ENCODE measurements around the gene FGFRL1. TPM values are rescaled to one million over a fixed set of nuclear protein-coding genes. Genes with fewer than 3 reads are reported as not detected.
"Not testable (repeated sequence)": the region's sequence is repeated elsewhere in the genome, so short reads cannot be mapped to it uniquely, and the experiment has no call there.

The FGFRL1 gene
- total RNA-seq, 6 experiments from 2014 or later = 27.9 to 60.1 (median 45.7) TPM

DNA sequence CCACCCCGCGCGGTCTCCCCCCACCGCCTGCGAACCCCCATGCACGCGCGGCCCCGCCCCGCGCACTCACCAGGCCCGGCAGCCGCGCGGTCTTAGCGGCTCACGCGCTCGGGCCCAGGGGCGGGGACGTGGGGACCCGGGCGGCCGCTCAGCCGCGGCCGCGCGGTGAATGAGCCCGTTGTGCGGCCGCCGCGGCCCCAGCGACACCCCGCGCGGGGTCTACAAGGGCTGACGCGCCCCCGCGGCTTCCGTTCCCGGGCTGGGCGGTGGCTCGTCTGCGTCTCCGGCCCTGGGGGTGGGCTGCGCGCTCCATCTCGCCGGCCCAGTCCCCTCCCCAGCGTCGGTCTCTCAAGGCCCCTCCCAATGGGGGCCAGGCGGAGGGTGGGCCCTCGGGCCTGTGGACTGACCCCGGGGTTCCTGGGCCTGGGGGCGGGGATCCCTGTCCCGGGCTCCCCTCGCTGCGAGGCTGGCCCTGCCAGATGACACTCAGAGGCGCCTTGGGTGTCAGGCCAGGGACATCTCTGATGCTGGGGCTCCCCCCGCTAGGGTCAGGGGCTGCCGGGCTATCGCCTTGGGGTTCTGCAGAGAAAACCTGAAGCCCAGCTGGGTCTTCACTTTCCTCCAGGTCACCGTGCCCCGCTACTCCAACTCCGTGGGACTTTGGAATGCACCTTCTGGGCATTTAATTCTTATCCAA, 13.9 kb upstream of the FGFRL1 start:
- TF ChIP-seq POLR2A (IDR thresholded peaks at IDR 0.05) = no peak
- TF ChIP-seq, protein P1, sequence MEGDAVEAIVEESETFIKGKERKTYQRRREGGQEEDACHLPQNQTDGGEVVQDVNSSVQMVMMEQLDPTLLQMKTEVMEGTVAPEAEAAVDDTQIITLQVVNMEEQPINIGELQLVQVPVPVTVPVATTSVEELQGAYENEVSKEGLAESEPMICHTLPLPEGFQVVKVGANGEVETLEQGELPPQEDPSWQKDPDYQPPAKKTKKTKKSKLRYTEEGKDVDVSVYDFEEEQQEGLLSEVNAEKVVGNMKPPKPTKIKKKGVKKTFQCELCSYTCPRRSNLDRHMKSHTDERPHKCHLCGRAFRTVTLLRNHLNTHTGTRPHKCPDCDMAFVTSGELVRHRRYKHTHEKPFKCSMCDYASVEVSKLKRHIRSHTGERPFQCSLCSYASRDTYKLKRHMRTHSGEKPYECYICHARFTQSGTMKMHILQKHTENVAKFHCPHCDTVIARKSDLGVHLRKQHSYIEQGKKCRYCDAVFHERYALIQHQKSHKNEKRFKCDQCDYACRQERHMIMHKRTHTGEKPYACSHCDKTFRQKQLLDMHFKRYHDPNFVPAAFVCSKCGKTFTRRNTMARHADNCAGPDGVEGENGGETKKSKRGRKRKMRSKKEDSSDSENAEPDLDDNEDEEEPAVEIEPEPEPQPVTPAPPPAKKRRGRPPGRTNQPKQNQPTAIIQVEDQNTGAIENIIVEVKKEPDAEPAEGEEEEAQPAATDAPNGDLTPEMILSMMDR (IDR thresholded peaks at IDR 0.05) = no peak
- WGBS (ENCODE audit: insufficient coverage, low coverage, low lambda C conversion rate, missing lambda C conversion rate) = 7% methylated on average over 8 of the region's 68 CpGs
- no peak overlapping the region for H3K27ac ChIP-seq
- no peaks in the 10 kb centered on the region for H3K9me3 ChIP-seq
- peak overlapping the region in 2 of 3 donors; percentile 16 to 23 for H3K4me3 ChIP-seq
- H3K36me3 ChIP-seq = no peaks in the 10 kb centered on the region
- peaks cover 0 to 15% (median 3%) of the 10 kb centered on the region in 4 donors for H3K4me1 ChIP-seq
- intact Hi-C loops (cut with DNase I) = no loop called here
- ATAC-seq = no peak
- no peak for DNase-seq
- H3K27me3 ChIP-seq = peaks cover 0 to 5% of the 10 kb centered on the region in 2 donors

DNA sequence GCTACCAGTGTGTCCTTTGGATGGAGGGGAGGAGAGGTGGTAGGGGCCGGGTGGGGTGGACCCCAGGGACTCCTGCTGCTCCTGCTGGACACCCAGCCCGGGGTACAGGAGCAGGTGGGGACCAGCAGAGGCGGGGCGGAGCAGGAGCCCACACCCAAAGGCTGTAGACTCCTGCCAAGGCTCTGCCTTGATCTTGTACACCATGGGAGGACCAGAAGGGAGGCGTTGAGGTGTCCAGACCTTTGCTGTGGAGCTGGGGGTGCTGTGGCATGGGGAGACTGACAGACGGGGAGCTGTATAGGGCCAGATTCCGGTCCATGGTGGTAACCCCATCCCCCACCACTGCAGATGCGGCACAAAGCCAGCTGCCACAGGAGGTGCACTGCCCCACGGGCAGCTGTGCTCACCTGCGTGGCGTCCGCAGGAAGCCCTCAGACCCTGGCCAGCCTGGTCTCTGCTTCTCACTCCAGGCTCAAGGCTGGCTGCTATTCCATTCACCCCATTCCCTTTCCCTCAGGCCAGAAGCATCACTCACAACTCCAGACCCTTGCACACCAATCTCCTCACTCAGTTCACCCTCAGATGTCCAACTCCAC, 13.2 kb upstream of the FGFRL1 start:
- peaks cover 4 to 9% of the 10 kb centered on the region in 2 donors for H3K27me3 ChIP-seq
- H3K36me3 ChIP-seq = no peaks in the 10 kb centered on the region
- no peaks in the 10 kb centered on the region for H3K9me3 ChIP-seq
- TF ChIP-seq POLR2A (IDR thresholded peaks at IDR 0.05) = no peak
- TF ChIP-seq, protein P1 (IDR thresholded peaks at IDR 0.05) = no peak
- no peak for ATAC-seq
- no peak overlapping the region for H3K4me3 ChIP-seq
- 74% methylated on average over 3 of the region's 12 CpGs for WGBS (ENCODE audit: insufficient coverage, low coverage, low lambda C conversion rate, missing lambda C conversion rate)
- H3K27ac ChIP-seq = no peak overlapping the region
- no peak for DNase-seq
- intact Hi-C loops (cut with DNase I) = no loop called here
- H3K4me1 ChIP-seq = peaks cover 0 to 22% (median 3%) of the 10 kb centered on the region in 4 donors

DNA sequence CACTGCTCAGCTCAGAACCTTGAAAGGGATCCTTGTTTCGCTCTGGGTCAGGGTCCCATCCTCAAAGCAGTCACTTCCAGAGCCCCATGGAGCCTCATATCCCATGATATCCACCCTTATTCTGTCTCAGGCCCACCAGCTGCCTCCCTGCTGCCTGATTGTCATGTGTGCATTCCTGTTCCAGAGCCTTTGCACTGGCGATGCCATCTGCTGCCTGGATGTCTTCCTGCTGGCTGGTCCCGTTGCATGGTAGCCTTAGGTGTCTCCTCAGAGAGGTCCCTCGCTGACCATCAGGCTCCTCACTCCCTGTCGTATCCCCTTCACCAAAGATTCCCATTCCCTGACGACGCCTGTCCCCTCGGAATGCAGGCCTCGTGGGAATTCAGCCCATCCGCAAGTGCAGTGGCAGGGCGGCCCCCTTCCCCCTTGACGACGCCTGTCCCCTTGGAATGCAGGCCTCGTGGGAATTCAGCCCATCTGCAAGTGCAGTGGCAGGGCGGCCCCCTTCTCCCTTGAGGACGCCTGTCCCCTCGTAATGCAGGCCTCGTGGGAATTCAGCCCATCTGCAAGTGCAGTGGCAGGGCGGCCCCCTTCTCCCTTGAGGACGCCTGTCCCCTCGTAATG, 12.1 kb upstream of the FGFRL1 start:
- intact Hi-C loops (cut with DNase I); H3K9me3 ChIP-seq; DNase-seq; H3K4me3 ChIP-seq; ATAC-seq; H3K27ac ChIP-seq; H3K36me3 ChIP-seq; H3K27me3 ChIP-seq: not testable (repeated sequence)
- peaks cover 0 to 17% (median 3%) of the 10 kb centered on the region in 4 donors for H3K4me1 ChIP-seq
- 72% methylated on average over 9 of the region's 21 CpGs for WGBS (ENCODE audit: insufficient coverage, low coverage, low lambda C conversion rate, missing lambda C conversion rate)

DNA sequence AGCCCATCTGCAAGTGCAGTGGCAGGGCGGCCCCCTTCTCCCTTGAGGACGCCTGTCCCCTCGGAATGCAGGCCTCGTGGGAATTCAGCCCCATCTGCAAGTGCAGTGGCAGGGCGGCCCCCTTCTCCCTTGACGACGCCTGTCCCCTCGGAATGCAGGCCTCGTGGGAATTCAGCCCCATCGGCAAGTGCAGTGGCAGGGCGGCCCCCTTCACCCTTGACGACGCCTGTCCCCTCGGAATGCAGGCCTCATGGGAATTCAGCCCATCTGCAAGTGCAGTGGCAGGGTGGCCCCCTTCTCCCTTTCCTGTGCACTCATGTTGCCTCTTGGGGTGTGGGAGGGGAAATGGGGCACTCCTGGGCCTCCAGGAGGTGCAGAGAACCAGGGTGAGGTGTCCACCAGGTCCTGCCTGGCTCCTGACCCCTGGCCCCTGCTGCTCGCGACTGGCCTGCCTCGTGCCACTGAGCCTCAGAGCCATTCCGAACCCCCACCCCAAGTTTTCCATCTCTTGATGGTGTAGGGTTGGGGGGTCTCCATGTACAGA, 11.5 kb upstream of the FGFRL1 start:
- no peak for DNase-seq
- Histone ChIP-seq H3K36me3 (no peaks in the 10 kb centered on the region), H3K27me3 (peaks cover 4 to 9% of the 10 kb centered on the region in 2 donors), H3K4me1 (peaks cover 0 to 13% (median under 1%) of the 10 kb centered on the region in 4 donors), H3K27ac (no peak overlapping the region), H3K4me3 (no peak overlapping the region), H3K9me3 (no peaks in the 10 kb centered on the region)
- 78% methylated on average over 8 of the region's 18 CpGs for WGBS (ENCODE audit: insufficient coverage, low coverage, low lambda C conversion rate, missing lambda C conversion rate)
- ATAC-seq = no peak
- TF ChIP-seq, protein P1 (IDR thresholded peaks at IDR 0.05) = no peak
- TF ChIP-seq POLR2A (IDR thresholded peaks at IDR 0.05) = no peak
- intact Hi-C loops (cut with DNase I) = no loop called here

Measured in right lobe of liver (tissue), 6 donors.